HepG2 (cell line): Measurements from ENCODE around the gene TXNDC11. TPM values are rescaled to one million over a fixed set of nuclear protein-coding genes. Genes with fewer than 3 reads are reported as not detected.

Experiments used
- ATAC-seq: fragments of 200-7000 bp; cut with Tn5 transposase; 3 replicates; pipeline ENCODE4 v1.9.1; 2020; ENCODE audit warnings: mild to moderate bottlenecking, moderate library complexity
- BruUV-seq: library from RNA; stranded (reverse); fragments of 400-500 nt; replicated peaks from 2 replicates; lab custom pipeline; 2021; lab: Mats Ljungman, UMichigan
- CTCF ChIA-PET: fragments of 300-600 bp; formaldehyde crosslinking; extraction: SDS; loops from one replicate; lab custom pipeline; 2021; ENCODE audit warnings: low total read pairs, inconsistent platforms, low intra/inter-chr PET ratio; lab: Yijun Ruan, JAX
- POLR2A ChIA-PET: fragments of 350-600 bp; sonication (Branson Sonifier 250); formaldehyde crosslinking; loops from one replicate; lab custom pipeline; 2020; ENCODE audit warnings: antibody characterized with exemption, inconsistent platforms; lab: Yijun Ruan, JAX
- DNase-seq: peaks from one replicate; pipeline ENCODE4 v3.0.0-alpha.2; 2015; ENCODE audit warnings: low spot score
- FAIRE-seq: peaks from 3 replicates; lab custom pipeline; 2011; peaks lifted over from hg19 to GRCh38; lab: Jason Lieb, UNC
- H2AFZ ChIP-seq: one replicate; pipeline ENCODE4 v1.6.1; 2011; ENCODE audit warnings: low read length, inconsistent platforms
- H3K27ac ChIP-seq: fragments of 300-600 bp; 3 replicates; pipeline ENCODE4 v1.8.0; 2011; ENCODE audit warnings: mixed run types, mild to moderate bottlenecking, mixed read lengths, low read length, inconsistent platforms; ENCODE audit not compliant: insufficient read depth; ENCODE audit errors: extremely low read length
- H3K27me3 ChIP-seq, 2 experiments: fragments of 200-600 bp in 1 of 2; 2 replicates in 1 of 2; 3 replicates in 1 of 2; pipeline versions ENCODE4 v1.6.0 to v1.8.0; 2011; ENCODE audit warnings: low read length in 2 of 2, mild to moderate bottlenecking in 2 of 2, moderate library complexity in 2 of 2, inconsistent platforms in 1 of 2; ENCODE audit not compliant: insufficient read depth in 2 of 2, control insufficient read depth in 1 of 2
- H3K36me3 ChIP-seq, 2 experiments: fragments of 200-600 bp in 1 of 2; replicated peaks in 1 of 2; 2 replicates in 1 of 2; 3 replicates in 1 of 2; pipeline versions ENCODE4 v1.5.1 to v1.8.0; 2011; ENCODE audit warnings: low read length in 2 of 2, inconsistent platforms in 1 of 2; ENCODE audit not compliant: insufficient read depth in 2 of 2, control insufficient read depth in 1 of 2
- H3K4me1 ChIP-seq: 2 replicates; pipeline ENCODE4 v1.5.1; 2012; ENCODE audit warnings: low read length, inconsistent platforms; ENCODE audit not compliant: insufficient read depth
- H3K4me2 ChIP-seq: 2 replicates; pipeline ENCODE4 v1.6.0; 2011; ENCODE audit warnings: low read depth, low read length, inconsistent platforms
- H3K4me3 ChIP-seq, 3 experiments: fragments of 200-600 bp in 1 of 3; sonication (generic), shearing (Covaris generic) in 1 of 3; replicated peaks in 1 of 3; 2 replicates each; pipeline ENCODE4 v1.5.1; 2011 to 2016; ENCODE audit warnings: low read length in 3 of 3, inconsistent platforms in 2 of 3, low read depth in 2 of 3, mild to moderate bottlenecking in 2 of 3, control low read depth in 1 of 3, mixed read lengths in 1 of 3; ENCODE audit not compliant: insufficient read depth in 1 of 3
- H3K79me2 ChIP-seq: one replicate; pipeline ENCODE4 v1.6.1; 2011; ENCODE audit warnings: low read length, inconsistent platforms; ENCODE audit not compliant: insufficient read depth
- H3K9ac ChIP-seq: 2 replicates; pipeline ENCODE4 v1.6.0; 2011; ENCODE audit warnings: mild to moderate bottlenecking, low read depth, low read length, inconsistent platforms; ENCODE audit not compliant: insufficient read depth
- H3K9me3 ChIP-seq: 2 replicates; pipeline ENCODE4 v1.5.1; 2012; ENCODE audit warnings: mild to moderate bottlenecking, low read length
- H4K20me1 ChIP-seq: 2 replicates; pipeline ENCODE4 v1.6.0; 2011; ENCODE audit warnings: inconsistent platforms, mild to moderate bottlenecking, low read length, moderate library complexity; ENCODE audit not compliant: insufficient read depth
- AHR ChIP-seq: IDR thresholded peaks from 2 replicates; pipeline ENCODE4 v1.6.1; 2018; ENCODE audit warnings: missing genetic modification reagents, missing compliant biosample characterization
- BCL3 ChIP-seq: sonication (generic); formaldehyde crosslinking; IDR thresholded peaks from 2 replicates; pipeline ENCODE4 v1.5.1; 2020; ENCODE audit warnings: mild to moderate bottlenecking, missing genetic modification reagents, moderate library complexity
- EHMT2 ChIP-seq: fragments of 200-600 bp; sonication (generic); IDR thresholded peaks from 2 replicates; pipeline ENCODE4 v1.7.0; 2017; ENCODE audit warnings: antibody characterized with exemption, low read depth, low read length, borderline replicate concordance
- ETS1 ChIP-seq: sonication (generic); formaldehyde crosslinking; IDR thresholded peaks from 2 replicates; pipeline ENCODE4 v1.4.0; 2020; ENCODE audit warnings: missing genetic modification reagents
- FOSL2 ChIP-seq: sonication (generic); formaldehyde crosslinking; IDR thresholded peaks from 2 replicates; pipeline ENCODE4 v1.4.0; 2020; ENCODE audit warnings: missing genetic modification reagents
- JDP2 ChIP-seq: sonication (generic); formaldehyde crosslinking; IDR thresholded peaks from 2 replicates; pipeline ENCODE4 v1.8.1; 2022; ENCODE audit warnings: missing genetic modification reagents, borderline replicate concordance
- NBN ChIP-seq: fragments of 450-650 bp; conservative IDR thresholded peaks from 2 replicates; pipeline ENCODE4 v1.6.1; 2017
- NFKB2 ChIP-seq: sonication (generic); formaldehyde crosslinking; IDR thresholded peaks from 2 replicates; pipeline ENCODE4 v1.4.0; 2020; ENCODE audit warnings: missing genetic modification reagents, borderline replicate concordance
- PBX3 ChIP-seq: sonication (generic); formaldehyde crosslinking; IDR thresholded peaks from 2 replicates; pipeline ENCODE4 v1.8.1; 2023; ENCODE audit warnings: missing genetic modification reagents, inconsistent platforms, borderline replicate concordance
- PRPF4 ChIP-seq: fragments of 200-400 bp; formaldehyde crosslinking; IDR thresholded peaks from 2 replicates; pipeline ENCODE4 v1.6.1; 2016; ENCODE audit warnings: low read length, low read depth; ENCODE audit not compliant: poor library complexity, severe bottlenecking
- SMARCC2 ChIP-seq: fragments of 450-650 bp; IDR thresholded peaks from 2 replicates; pipeline ENCODE4 v1.6.1; 2017; ENCODE audit warnings: antibody characterized with exemption, mild to moderate bottlenecking
- SOX5 ChIP-seq: IDR thresholded peaks from 2 replicates; pipeline ENCODE4 v1.6.1; 2016; ENCODE audit warnings: borderline replicate concordance
- SP4 ChIP-seq: sonication (generic); formaldehyde crosslinking; IDR thresholded peaks from 2 replicates; pipeline ENCODE4 v1.8.1; 2023; ENCODE audit warnings: mild to moderate bottlenecking, missing genetic modification reagents
- ZKSCAN1 ChIP-seq: fragments of 150-350 bp; IDR thresholded peaks from 2 replicates; pipeline ENCODE4 v1.6.1; 2014; ENCODE audit warnings: low read length
- ZNF251 ChIP-seq: sonication (generic); formaldehyde crosslinking; IDR thresholded peaks from 2 replicates; pipeline ENCODE4 v1.9.0; 2021; ENCODE audit warnings: mild to moderate bottlenecking, missing genetic modification reagents
- ZNF329 ChIP-seq: sonication (generic); formaldehyde crosslinking; IDR thresholded peaks from 2 replicates; pipeline ENCODE4 v1.9.0; 2021; ENCODE audit warnings: low read depth, mild to moderate bottlenecking, missing genetic modification reagents
- ZNF362 ChIP-seq: sonication (generic); formaldehyde crosslinking; IDR thresholded peaks from 2 replicates; pipeline ENCODE4 v1.4.0; 2020; ENCODE audit warnings: missing genetic modification reagents, mild to moderate bottlenecking, borderline replicate concordance
- ZNF605 ChIP-seq: sonication (generic); formaldehyde crosslinking; IDR thresholded peaks from 2 replicates; pipeline ENCODE4 v1.8.0; 2022; ENCODE audit warnings: mild to moderate bottlenecking, missing genetic modification reagents
- WGBS: methylation state at CpG from one replicate; pipeline ENCODE4 v1.1.6; 2017; ENCODE audit warnings: low lambda C conversion rate; 5-methylcytosine and 5-hydroxymethylcytosine counted together
- in situ Hi-C: cut with HindIII; loops from 2 replicates; pipeline ENCODE4 v1.10.0; 2017; ENCODE audit warnings: low pct_unique_long_range_greater_than_20kb; ENCODE audit not compliant: extremely low pct_ligation_motif_present
- intact Hi-C: fragments of 100-400 bp; cut with micrococcal nuclease; formaldehyde crosslinking; loops from one replicate; pipeline ENCODE4 v1.10.0; 2022; ENCODE audit not compliant: unreplicated experiment
- polyA plus RNA-seq, 8 experiments: library from polyadenylated mRNA; depleted of rRNA in 3 of 8; stranded (reverse) in 7 of 8; unstranded in 1 of 8; fragments of >200 nt; fragmentation: Illumina TruSeq in 4 of 8; extraction: Trizol in 4 of 8; gene quantifications; 2 replicates each; pipeline versions ENCODE4 v1.2.1 to v1.2.3, GENCODE V29; 2011 to 2016; ENCODE audit warnings: low read depth in 4 of 8, missing spikeins in 1 of 8, mixed read lengths in 1 of 8; ENCODE audit not compliant: insufficient read depth in 1 of 8
- total RNA-seq, 5 experiments: library from RNA; depleted of rRNA; stranded (reverse); fragments of >200 nt; fragmentation: Illumina TruSeq; extraction: Trizol; gene quantifications; 2 replicates each; pipeline ENCODE4 v1.2.3, GENCODE V29; 2016; ENCODE audit warnings: low read depth in 1 of 5

Gene TXNDC11
- total and polyA plus RNA-seq, 2 of the 13 experiments (the other 11 are each of a cell fraction or from before 2014, with no cell fraction given), result 74.9 to 123 TPM

- Histone ChIP-seq H3K79me2 (no peaks in the 10 kb centered on the region), H3K36me3 (peaks cover 28 to 57% of the 10 kb centered on the region in 2 experiments), H3K9me3 (no peaks in the 10 kb centered on the region), H3K4me3 (no peak overlapping the region), H3K4me2 (no peak overlapping the region), H3K27me3 (no peaks in the 10 kb centered on the region), H3K4me1 (peaks cover 70% of the 10 kb centered on the region), H3K27ac (peak overlapping the region; percentile 50), H3K9ac (no peak overlapping the region), H4K20me1 (no peaks in the 10 kb centered on the region), H2AFZ (no peak overlapping the region)
- intact Hi-C loops, result no loop called here
- FAIRE-seq (no peak), ATAC-seq (peak; percentile 66), DNase-seq (no peak)
- ChIA-PET POLR2A (interaction anchor here (5.7 kb wide), 1 partner anchor 12 kb away, joined by 49 read pairs; the partner anchor contains the start of gene TXNDC11), CTCF (no interaction called here)
- in situ Hi-C loops, result no loop called here
- no TSS peak for BruUV-seq
- 94% methylated on average over 13 of the region's 13 CpGs for WGBS
- TF ChIP-seq PRPF4 (no peak), JDP2 (CRISPR knock-in tag) (no peak), PBX3 (no peak), ZNF362 (CRISPR knock-in tag) (peak; percentile 70; the same call in 1 of the 2 replicates), NBN (no peak), AHR (CRISPR knock-in tag) (no peak), FOSL2 (CRISPR knock-in tag) (peak; percentile 72), BCL3 (CRISPR knock-in tag) (no peak), SMARCC2 (no peak), ZNF329 (CRISPR knock-in tag) (no peak), SOX5 (CRISPR knock-in tag) (no peak), ZKSCAN1 (no peak), ETS1 (CRISPR knock-in tag) (no peak), EHMT2 (no peak), SP4 (CRISPR knock-in tag) (no peak), ZNF251 (CRISPR knock-in tag) (no peak), NFKB2 (CRISPR knock-in tag) (no peak), ZNF605 (CRISPR knock-in tag) (0 out of 2 replicates have a peak, but pooled peaks have one; percentile 16)
Measured at GRCh38 chr16:11755022-11755760, 12.5 kb upstream of the TXNDC11 start.
